HUES6 (cell line): ENCODE results near the gene ZNF628.

Source experiments
- H3K27ac ChIP-seq: 2 replicates; pipeline ENCODE4 v1.7.0; 2013; ENCODE audit warnings: low read depth, mild to moderate bottlenecking, low read length, inconsistent platforms
- H3K27me3 ChIP-seq: 2 replicates; pipeline ENCODE4 v1.6.1; 2013; ENCODE audit warnings: low read length; ENCODE audit not compliant: control insufficient read depth, insufficient read depth
- H3K36me3 ChIP-seq: 2 replicates; pipeline ENCODE4 v1.6.1; 2013; ENCODE audit warnings: low read length; ENCODE audit not compliant: control insufficient read depth, insufficient read depth
- H3K4me1 ChIP-seq: 2 replicates; pipeline ENCODE4 v1.6.1; 2013; ENCODE audit warnings: low read length; ENCODE audit not compliant: control insufficient read depth, insufficient read depth
- H3K4me3 ChIP-seq: 2 replicates; pipeline ENCODE4 v1.5.1; 2013; ENCODE audit warnings: low read depth, low read length
- H3K9ac ChIP-seq: one replicate; pipeline ENCODE4 v1.6.1; 2013; ENCODE audit warnings: mild to moderate bottlenecking, low read length
- H3K9me3 ChIP-seq: 2 replicates; pipeline ENCODE4 v1.6.1; 2013; ENCODE audit warnings: low read depth, low read length; ENCODE audit not compliant: control insufficient read depth, insufficient read depth

ZNF628 gene

DNA sequence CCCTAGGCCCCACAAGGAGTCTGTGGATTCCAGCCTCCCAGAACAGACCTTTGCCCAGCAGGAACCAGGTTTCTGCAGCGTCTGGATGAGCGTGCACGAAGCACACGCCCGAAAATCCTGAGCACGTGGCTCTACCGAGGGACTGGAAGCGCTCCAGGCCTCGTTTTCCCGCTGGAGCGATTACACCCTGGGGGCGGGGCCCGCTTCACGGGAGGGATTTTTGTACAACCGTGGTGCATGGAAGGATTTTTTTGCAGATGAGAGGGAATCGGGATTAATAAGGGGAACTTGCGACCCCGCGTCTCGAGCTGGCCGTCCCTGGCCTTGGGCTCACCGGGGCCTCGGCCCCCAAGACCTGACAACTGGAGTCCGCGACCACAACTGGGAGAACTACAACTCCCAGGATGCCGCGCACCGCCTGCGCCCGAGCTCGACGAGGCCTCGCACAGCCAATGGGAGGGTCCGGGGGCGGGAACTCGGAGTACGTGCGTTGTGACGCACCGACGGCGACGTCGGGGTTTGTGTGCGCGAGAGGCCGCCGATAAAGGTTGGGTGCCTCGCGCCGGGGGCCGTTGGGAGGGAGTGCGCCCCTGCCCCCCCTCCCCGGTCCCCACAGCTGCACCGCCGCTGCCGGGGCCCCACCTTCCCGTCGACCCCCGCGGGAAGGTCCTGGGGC lies at the start of gene ZNF628:
Gene ZNF628, plus strand, starts transcription at position 518 of the 676 bp plus-strand sequence. CDS start 3,294 bp downstream, outside the sequence.
- peak within 1 kb of the TSS; percentile 61 for H3K9ac ChIP-seq
- no peaks in the 10 kb centered on the region for H3K36me3 ChIP-seq
- H3K27ac ChIP-seq, result peak within 1 kb of the TSS; percentile 36
- H3K4me1 ChIP-seq, result peaks cover 32% of the 10 kb centered on the region
- H3K9me3 ChIP-seq, result no peaks in the 10 kb centered on the region
- peak within 1 kb of the TSS; percentile 78 for H3K4me3 ChIP-seq
- H3K27me3 ChIP-seq, result no peaks in the 10 kb centered on the region

DNA sequence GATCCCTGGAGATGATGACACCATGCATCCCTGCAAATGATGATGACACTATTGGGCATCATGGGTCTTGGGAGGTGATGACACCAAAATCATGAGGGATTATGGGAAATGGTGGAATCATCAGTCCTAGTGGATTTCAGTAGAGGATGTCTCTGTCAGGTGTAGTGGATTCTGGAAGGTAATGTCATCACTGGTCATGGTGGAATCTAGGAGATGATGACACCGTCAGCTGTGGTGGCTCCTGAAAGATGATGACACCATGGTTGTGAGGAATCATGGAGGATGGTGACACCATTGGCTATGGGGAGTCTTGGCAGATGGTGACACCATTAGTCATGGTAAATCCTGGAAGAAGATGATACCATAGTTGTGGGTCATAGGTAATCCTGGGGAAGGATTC lies 45.2 kb upstream of the ZNF628 start:
- no peak overlapping the region for H3K9ac ChIP-seq
- H3K4me1 ChIP-seq, result no peaks in the 10 kb centered on the region
- H3K36me3 ChIP-seq, result no peaks in the 10 kb centered on the region
- H3K27me3 ChIP-seq, result peaks cover 38% of the 10 kb centered on the region
- no peak overlapping the region for H3K4me3 ChIP-seq
- H3K27ac ChIP-seq, result no peak overlapping the region
- no peaks in the 10 kb centered on the region for H3K9me3 ChIP-seq

DNA sequence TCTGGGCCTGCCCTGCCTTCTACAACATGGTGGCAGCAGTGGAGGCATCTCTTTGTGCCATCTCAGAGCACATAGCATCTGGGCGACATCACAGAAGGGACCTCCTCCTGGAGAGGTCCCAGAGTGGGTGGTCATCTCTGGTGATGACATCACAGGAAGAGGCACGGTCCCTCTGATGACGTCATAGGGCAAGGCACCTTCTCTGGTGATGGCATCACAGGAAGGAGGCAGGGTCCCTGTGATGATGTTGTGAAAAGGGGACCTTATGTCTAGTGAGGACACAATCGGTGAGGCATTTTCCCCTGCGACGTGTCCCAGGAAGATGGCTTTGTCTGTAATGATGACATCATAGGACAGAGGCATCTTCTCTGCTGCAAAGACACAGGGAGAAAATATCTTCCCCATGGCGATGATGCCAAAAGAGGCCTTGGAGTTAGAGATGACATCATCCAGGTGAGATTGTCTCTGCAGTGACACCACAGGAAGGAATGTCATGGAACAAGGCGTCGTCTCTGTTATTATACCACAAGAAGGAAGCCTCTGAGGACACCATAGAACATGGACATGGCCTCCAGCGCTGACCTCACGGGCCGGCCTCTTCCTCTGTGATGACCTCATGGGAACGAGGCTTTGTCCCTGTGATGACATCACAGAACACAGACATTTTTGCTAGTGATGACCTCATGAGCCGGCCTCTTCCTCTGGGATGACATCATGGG lies 44.0 kb upstream of the ZNF628 start:
- Histone ChIP-seq H3K4me3 (no peak overlapping the region), H3K27ac (no peak overlapping the region), H3K9ac (no peak overlapping the region), H3K9me3 (no peaks in the 10 kb centered on the region), H3K27me3 (peaks cover 38% of the 10 kb centered on the region), H3K36me3 (no peaks in the 10 kb centered on the region), H3K4me1 (no peaks in the 10 kb centered on the region)

DNA sequence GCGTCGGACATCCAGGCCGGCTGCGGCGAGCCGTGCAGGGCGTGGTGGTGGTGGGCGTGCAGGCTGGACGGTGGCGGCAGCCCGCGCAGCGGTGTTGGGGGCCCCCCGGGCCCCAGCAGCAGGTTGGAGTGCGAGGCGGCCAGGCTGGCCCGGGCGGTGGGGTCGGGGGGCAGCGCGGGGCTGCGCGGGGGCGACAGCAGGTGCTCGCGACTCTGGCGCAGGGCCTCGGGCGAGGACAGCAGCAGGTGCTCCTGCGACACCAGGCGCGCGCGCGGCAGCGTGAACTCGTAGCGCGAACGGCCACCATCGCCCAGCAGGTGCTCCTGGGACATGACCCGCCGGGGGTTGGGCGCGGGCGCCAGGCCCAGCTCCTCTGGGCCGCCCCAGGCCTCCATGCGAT lies 43.1 kb upstream of the ZNF628 start:
- no peaks in the 10 kb centered on the region for H3K4me1 ChIP-seq
- no peaks in the 10 kb centered on the region for H3K9me3 ChIP-seq
- no peak overlapping the region for H3K4me3 ChIP-seq
- H3K36me3 ChIP-seq, result no peaks in the 10 kb centered on the region
- no peak overlapping the region for H3K9ac ChIP-seq
- peaks cover 44% of the 10 kb centered on the region for H3K27me3 ChIP-seq
- H3K27ac ChIP-seq, result no peak overlapping the region

DNA sequence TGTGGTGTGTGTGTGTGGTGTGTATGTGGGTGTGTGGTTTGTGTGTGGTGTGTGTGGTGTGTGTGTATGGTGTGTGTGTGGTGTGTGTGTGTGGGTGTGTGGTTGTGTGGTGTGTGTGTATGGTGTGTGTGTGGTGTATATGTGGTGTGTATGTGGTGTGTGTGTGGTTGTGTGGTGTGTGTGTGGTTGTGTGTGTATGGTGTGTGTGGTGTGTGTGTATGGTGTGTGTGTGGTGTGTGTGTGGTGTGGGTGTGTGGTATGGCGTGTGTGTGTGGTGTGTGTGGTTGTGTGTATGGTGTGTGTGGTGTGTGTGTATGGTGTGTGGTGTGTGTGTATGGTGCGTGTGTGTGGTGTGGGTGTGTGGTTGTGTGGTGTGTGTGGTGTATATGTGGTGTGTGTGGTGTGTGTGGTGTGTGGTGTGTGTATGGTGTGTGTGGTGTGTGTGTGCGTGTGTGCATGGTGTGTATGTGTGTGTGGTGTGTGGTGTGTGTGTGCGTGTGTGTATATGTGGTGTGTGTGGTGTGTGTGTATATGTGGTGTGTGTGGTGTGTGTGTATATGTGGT lies 42.0 kb upstream of the ZNF628 start:
- Histone ChIP-seq H3K4me3 (no peak overlapping the region), H3K4me1 (no peaks in the 10 kb centered on the region), H3K9me3 (no peaks in the 10 kb centered on the region), H3K9ac (no peak overlapping the region), H3K27ac (no peak overlapping the region), H3K27me3 (peaks cover 55% of the 10 kb centered on the region), H3K36me3 (no peaks in the 10 kb centered on the region)

DNA sequence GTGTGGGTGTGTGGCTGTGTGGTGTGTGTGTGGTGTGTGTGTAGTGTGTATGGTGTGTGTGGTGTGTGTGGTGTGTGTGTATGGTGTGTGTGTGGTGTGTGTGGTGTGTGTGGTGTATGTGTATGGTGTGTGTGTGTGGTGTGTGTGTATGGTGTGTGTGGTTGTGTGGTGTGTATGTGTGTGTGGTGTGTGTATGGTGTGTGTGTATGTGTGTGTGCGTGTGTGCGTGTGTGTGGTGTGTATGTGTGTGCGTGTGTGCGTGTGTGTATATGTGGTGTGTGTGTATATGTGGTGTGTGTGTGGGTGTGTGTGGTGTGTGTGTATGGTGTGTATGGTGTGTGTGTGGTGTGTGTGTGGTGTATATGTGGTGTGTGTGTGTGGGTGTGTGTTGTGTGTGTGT lies 41.4 kb upstream of the ZNF628 start:
- no peak overlapping the region for H3K4me3 ChIP-seq
- H3K9me3 ChIP-seq, result no peaks in the 10 kb centered on the region
- no peak overlapping the region for H3K27ac ChIP-seq
- H3K36me3 ChIP-seq, result no peaks in the 10 kb centered on the region
- H3K9ac ChIP-seq, result no peak overlapping the region
- H3K4me1 ChIP-seq, result no peaks in the 10 kb centered on the region
- peaks cover 61% of the 10 kb centered on the region for H3K27me3 ChIP-seq

DNA sequence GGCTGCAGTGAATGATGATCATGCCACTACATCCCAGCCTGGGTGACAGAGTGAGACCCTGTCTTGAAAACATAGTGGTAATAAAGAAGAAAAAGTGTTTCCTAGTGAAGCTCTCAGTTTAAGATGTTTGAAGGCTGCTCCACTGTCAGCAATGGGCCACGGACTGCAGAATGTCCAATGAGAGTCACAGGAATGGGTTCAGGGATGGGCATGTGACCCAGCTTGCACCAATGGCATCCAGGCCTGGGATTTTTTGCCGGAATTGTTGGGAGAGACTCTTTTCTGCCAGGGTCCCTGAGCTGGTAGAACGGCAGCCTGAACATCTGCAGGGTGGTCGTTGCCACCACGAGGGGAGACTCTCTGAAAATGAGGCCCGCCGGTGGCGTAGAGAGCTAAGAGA lies 39.6 kb upstream of the ZNF628 start:
- H3K9me3 ChIP-seq, result no peaks in the 10 kb centered on the region
- no peak overlapping the region for H3K4me3 ChIP-seq
- no peak overlapping the region for H3K9ac ChIP-seq
- H3K27me3 ChIP-seq, result peaks cover 72% of the 10 kb centered on the region
- no peak overlapping the region for H3K27ac ChIP-seq
- H3K36me3 ChIP-seq, result no peaks in the 10 kb centered on the region
- peaks cover 6% of the 10 kb centered on the region for H3K4me1 ChIP-seq

DNA sequence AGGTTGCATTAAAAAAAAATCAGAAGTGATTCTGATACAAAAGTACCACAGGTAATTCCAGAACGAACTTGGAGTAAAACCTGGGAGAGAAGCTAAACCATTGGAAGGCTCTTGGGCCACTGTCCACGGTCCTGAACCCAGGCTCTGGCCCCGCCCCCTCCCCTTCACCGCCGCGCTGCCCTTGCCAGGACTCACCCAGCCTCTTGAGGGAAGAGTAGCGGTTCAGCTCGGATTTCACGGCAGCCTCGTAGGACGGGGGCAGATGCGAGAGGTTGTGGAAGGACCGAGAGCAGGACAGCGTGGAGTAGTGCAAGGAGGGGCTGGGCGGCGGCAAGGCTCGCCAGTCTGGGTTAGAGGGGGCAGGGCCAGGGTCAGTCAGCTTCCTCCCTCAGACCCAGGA lies 39.0 kb upstream of the ZNF628 start:
- H3K4me1 ChIP-seq, result peaks cover 7% of the 10 kb centered on the region
- H3K36me3 ChIP-seq, result no peaks in the 10 kb centered on the region
- no peak overlapping the region for H3K4me3 ChIP-seq
- no peak overlapping the region for H3K27ac ChIP-seq
- peaks cover 72% of the 10 kb centered on the region for H3K27me3 ChIP-seq
- H3K9ac ChIP-seq, result no peak overlapping the region
- no peaks in the 10 kb centered on the region for H3K9me3 ChIP-seq

DNA sequence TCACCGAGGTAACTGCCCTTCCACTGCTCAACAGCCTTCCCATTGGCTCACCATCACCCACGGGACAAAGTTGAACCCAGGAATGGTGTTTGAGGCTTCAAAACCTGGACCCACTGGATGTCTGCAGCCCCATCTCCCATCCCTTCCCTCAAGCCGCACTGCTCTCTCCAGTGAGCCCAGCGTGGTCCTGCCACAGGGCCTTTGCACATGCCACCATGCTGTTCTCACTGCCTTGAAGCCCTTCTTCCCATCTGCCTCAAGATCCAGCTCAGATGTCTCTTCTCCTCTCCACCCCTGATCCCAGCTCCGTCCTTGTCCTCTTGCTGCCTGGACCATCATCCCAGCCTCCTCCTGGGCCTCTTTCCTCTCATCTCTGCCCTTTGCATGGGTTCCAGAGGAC lies 37.4 kb upstream of the ZNF628 start:
- Histone ChIP-seq H3K4me1 (peaks cover 7% of the 10 kb centered on the region), H3K27ac (no peak overlapping the region), H3K36me3 (no peaks in the 10 kb centered on the region), H3K27me3 (peaks cover 73% of the 10 kb centered on the region), H3K4me3 (no peak overlapping the region), H3K9ac (no peak overlapping the region), H3K9me3 (no peaks in the 10 kb centered on the region)

DNA sequence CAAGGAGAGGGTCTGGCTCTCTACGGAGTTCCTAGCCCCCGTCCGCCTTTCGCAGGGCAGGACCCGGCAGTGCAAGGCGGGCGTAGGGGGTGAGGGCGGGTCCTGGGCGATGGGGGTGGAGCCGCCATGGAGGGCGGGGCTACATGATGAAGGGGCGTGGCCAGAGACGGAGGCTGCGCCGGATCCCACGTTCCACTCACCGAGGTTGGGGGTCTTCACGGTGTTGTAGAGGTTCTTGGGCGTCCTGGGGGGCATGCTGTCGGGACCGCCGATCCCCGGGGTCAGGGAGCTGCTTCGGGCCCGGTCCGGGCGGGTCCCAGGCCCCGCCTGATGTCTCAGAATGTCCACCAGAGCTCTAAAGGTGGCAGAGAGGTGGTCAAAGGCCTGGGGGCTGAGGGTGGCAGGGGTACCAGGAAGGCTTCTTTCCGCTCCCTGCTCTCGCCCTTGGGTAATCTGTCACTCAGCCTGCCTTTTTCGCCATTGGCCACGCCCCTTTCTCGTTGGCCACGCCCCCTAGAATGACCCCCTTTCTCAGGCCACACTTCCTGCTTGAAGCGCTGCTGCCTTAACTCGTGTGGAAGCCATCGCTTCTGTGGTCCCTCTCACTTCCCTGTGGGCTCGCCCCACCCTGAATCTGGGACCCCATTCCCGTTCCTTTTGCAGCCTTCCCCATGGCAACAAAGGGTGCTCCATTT lies 35.9 kb upstream of the ZNF628 start:
- H3K9me3 ChIP-seq, result no peaks in the 10 kb centered on the region
- H3K27me3 ChIP-seq, result peaks cover 78% of the 10 kb centered on the region
- no peaks in the 10 kb centered on the region for H3K36me3 ChIP-seq
- H3K27ac ChIP-seq, result no peak overlapping the region
- no peak overlapping the region for H3K9ac ChIP-seq
- peaks cover 7% of the 10 kb centered on the region for H3K4me1 ChIP-seq
- peak overlapping the region; percentile 56 for H3K4me3 ChIP-seq

DNA sequence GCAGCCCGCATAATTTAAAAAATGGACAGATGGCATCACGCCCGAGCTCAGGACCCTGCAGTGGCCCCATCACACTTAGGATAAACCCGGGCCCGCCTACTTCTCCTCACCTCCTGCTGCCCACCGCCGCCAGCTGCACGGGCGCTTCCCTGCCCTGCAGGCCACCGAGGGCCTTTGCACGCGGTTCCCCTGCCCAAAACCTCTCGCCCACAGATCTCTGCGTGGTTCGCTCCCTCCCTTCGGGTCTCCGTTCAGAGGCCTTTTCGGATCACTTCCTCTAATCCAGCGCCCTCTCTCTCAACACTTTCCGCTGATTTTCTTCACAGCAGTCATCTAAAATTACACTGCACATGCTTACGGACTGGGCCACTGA lies 35.1 kb upstream of the ZNF628 start:
- peaks cover 85% of the 10 kb centered on the region for H3K27me3 ChIP-seq
- H3K4me3 ChIP-seq, result peak overlapping the region; percentile 56
- no peak overlapping the region for H3K9ac ChIP-seq
- H3K27ac ChIP-seq, result no peak overlapping the region
- H3K4me1 ChIP-seq, result peaks cover 7% of the 10 kb centered on the region
- H3K9me3 ChIP-seq, result no peaks in the 10 kb centered on the region
- no peaks in the 10 kb centered on the region for H3K36me3 ChIP-seq
